GM19023 (cell line): ENCODE data around the gene HES5.

ENCODE experiments used
- ATAC-seq: cut with Tn5 transposase; IDR thresholded peaks from one replicate; pipeline ENCODE4 v1.9.1; 2021; ENCODE audit warnings: mild to moderate bottlenecking, moderate library complexity; ENCODE audit not compliant: unreplicated experiment

The HES5 gene

GRCh38 chr1:2533365-2533764, 3.3 kb upstream of the HES5 start:
- ATAC-seq = no peak

GRCh38 chr1:2532485-2533160, 2.6 kb upstream of the HES5 start:
- ATAC-seq = no peak

- ATAC-seq = no peak
Observed at GRCh38 chr1:2530513-2531361, 674 bp upstream of the HES5 start.

GRCh38 chr1:2528966-2529783, 888 bp downstream of the HES5 start:
- no peak for ATAC-seq

GRCh38 chr1:2528611-2528965, 1.5 kb downstream of the HES5 start:
- ATAC-seq = no peak

- no peak for ATAC-seq
Observed at GRCh38 chr1:2528016-2528415, 2.0 kb downstream of the HES5 start.

- ATAC-seq = no peak
Observed at GRCh38 chr1:2527556-2527860, 2.6 kb downstream of the HES5 start.

GRCh38 chr1:2526824-2527555, 3.1 kb downstream of the HES5 start:
- ATAC-seq = peak; percentile 26

GRCh38 chr1:2525920-2526823, 3.9 kb downstream of the HES5 start, which contains the start of gene PANK4:
Gene PANK4 (minus strand): TSS chr1:2526596. CDS start chr1:2526587, 9 bp downstream.
- ATAC-seq = peak; percentile 80

- no peak for ATAC-seq
Observed at GRCh38 chr1:2525572-2525919, 4.5 kb downstream of the HES5 start.

- ATAC-seq = no peak
Observed at GRCh38 chr1:2523891-2524609, 6.0 kb downstream of the HES5 start.

- no peak for ATAC-seq
Observed at GRCh38 chr1:2523191-2523890, 6.7 kb downstream of the HES5 start.

- no peak for ATAC-seq
Observed at GRCh38 chr1:2522230-2522629, 7.8 kb downstream of the HES5 start.

GRCh38 chr1:2520806-2521205, 9.3 kb downstream of the HES5 start:
- no peak for ATAC-seq

GRCh38 chr1:2520206-2520605, 9.9 kb downstream of the HES5 start:
- no peak for ATAC-seq

GRCh38 chr1:2519729-2520128, 10.3 kb downstream of the HES5 start:
- ATAC-seq = no peak

- no peak for ATAC-seq
Observed at GRCh38 chr1:2519029-2519685, 10.9 kb downstream of the HES5 start.

- no peak for ATAC-seq
Observed at GRCh38 chr1:2518528-2518927, 11.5 kb downstream of the HES5 start.
